Measurements from ENCODE around the gene BCL3.

DNA sequence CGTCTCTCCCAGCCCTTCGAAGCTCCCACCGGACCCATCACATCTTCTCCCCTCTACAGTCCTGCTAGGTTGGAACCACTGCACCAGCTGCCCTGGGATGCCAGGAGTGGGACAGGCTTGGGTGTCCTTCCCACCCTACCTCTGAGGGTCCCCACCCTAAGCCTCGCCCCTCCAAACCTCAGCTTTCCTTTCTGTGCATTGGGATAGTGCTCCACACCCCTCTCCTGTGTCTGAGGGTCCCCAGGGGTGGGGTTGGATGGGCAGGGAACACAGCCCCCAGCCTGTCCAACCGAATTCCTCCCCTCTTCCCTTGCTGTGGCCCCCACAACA, 1.9 kb upstream of the BCL3 start:
- no peak for TF ChIP-seq POLR2A (IDR thresholded peaks at IDR 0.05)
- no peak for TF ChIP-seq CTCF (IDR thresholded peaks at IDR 0.05)
